PFSK-1 (cell line): ENCODE results near the gene MYO7A.

Experiments
- FOXP2 ChIP-seq: optimal IDR thresholded peaks from 2 replicates; pipeline ENCODE3; 2011; ENCODE audit warnings: borderline replicate concordance, control low read depth, inconsistent platforms; ENCODE audit not compliant: insufficient read depth; ENCODE audit errors: extremely low read length, extremely low read depth
- POLR2AphosphoS5 ChIP-seq: IDR thresholded peaks from 2 replicates; pipeline ENCODE4 v1.6.1; 2012; ENCODE audit warnings: low read depth, mild to moderate bottlenecking, control low read depth, low read length, moderate library complexity
- REST ChIP-seq, 2 experiments: IDR thresholded peaks; 2 replicates each; pipeline versions ENCODE4 v1.6.1 to v1.8.0; 2011 to 2012; ENCODE audit warnings: low read depth in 2 of 2, low read length in 2 of 2, control low read depth in 1 of 2, inconsistent platforms in 1 of 2, mild to moderate bottlenecking in 1 of 2, moderate library complexity in 1 of 2; ENCODE audit not compliant: insufficient read depth in 1 of 2
- SIN3A ChIP-seq: IDR thresholded peaks from 2 replicates; pipeline ENCODE4 v1.6.1; 2012; ENCODE audit warnings: mild to moderate bottlenecking, low read length, moderate library complexity, borderline replicate concordance; ENCODE audit not compliant: insufficient read depth
- TAF1 ChIP-seq: IDR thresholded peaks from 2 replicates; pipeline ENCODE4 v1.6.1; 2012; ENCODE audit warnings: low read length, control low read depth, borderline replicate concordance; ENCODE audit not compliant: insufficient read depth

MYO7A gene

DNA sequence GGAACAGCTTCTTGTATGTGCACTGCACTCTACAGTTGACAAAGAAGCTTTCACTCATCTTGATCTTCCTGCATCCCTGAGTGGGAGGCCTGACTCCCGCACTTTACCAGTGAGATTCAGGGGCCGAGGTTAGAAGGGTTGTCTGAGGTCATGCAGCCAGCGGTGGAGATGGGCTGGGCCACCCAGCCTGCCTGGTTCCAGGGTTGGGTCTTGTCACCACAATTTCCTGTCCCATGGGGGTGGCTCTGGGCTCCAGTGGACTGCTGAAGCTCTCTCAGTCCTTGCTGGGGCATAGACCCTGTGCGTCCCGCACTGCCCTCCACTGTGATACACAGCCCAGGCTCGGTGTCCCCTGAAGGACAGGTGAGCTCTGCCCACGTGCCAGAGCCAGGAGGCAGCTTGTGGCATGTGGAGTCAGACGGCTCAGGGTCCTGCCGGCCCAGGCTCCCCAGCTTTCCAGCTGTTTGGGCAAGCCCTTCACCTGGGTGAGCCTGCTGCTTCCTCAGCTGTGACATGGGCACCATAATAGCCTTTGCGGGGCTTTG, 6.9 kb upstream of the MYO7A start:
- TF ChIP-seq SIN3A = no peak
- no peak for TF ChIP-seq TAF1
- no peak for TF ChIP-seq REST (IDR thresholded peaks at IDR 0.05; ENCODE audit: insufficient read depth in 1 of 2, low read depth in 2 of 2, low read length in 2 of 2)
- no peak for TF ChIP-seq FOXP2
- TF ChIP-seq POLR2AphosphoS5 = no peak

DNA sequence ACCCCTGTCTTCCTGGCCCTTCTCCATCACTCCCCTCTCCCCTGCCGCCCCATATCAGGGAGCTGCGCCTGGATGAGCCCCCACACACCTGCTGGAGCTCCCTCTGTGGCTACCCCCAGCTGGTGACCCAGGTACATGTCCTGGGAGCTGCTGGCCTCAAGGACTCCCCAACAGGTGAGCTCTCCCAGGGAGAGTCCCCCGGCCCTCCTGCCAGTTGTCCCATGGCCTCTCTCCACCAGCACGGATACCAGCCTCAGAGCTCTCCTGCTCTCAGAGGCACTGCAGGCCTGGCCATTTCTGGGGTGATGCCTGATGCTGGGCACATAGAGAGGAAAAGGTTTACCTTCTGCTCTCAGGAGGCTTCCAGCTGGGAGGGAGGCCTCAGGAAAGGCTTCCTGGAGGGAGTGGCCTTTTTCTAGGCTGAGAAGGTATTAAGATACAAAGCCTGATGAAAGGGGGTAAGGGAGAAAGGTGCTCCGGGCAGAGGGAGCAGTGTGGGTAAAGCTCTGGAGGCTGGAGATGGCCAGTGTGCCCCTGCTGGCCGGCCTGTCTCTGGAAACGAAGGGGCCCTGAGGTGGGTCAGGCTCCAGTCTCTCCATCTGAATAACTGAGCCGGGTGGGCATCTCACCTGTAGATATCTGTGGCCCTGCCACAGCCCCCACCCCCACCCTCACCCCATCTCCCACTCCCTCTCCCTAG, 6.0 kb upstream of the MYO7A start:
- no peak for TF ChIP-seq POLR2AphosphoS5
- no peak for TF ChIP-seq REST (IDR thresholded peaks at IDR 0.05; ENCODE audit: insufficient read depth in 1 of 2, low read depth in 2 of 2, low read length in 2 of 2)
- no peak for TF ChIP-seq TAF1
- TF ChIP-seq FOXP2 = no peak
- no peak for TF ChIP-seq SIN3A

DNA sequence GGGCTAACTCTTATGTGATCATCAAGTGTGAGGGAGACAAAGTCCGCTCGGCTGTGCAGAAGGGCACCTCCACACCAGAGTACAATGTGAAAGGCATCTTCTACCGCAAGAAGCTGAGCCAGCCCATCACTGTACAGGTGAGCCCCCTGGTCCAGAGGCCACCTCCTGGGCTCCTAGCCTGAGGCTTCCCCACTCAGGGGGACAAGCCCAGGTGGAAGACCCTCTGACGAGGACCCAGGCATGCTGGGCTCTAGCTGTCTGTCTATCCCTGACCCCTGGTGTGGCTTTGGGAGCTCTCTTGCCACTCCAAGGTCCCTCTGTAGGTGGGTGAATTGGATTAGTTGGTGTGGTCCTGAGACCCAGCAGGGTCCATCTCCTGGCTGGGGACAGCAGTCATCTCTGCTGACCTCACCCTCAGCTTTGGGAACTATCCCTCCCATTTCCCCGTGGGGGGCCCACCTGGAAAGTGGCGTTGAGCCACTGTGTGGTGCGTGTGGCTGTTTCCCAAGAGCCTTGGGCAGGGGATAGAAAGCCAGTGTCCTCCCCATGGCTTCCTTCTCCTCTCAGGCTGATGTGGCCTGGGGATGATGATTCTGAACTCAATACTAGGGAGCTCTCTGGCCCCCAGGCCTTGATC, 5.4 kb upstream of the MYO7A start:
- TF ChIP-seq TAF1 = no peak
- no peak for TF ChIP-seq REST (IDR thresholded peaks at IDR 0.05; ENCODE audit: insufficient read depth in 1 of 2, low read depth in 2 of 2, low read length in 2 of 2)
- TF ChIP-seq SIN3A = no peak
- no peak for TF ChIP-seq FOXP2
- no peak for TF ChIP-seq POLR2AphosphoS5

- no peak for TF ChIP-seq REST (IDR thresholded peaks at IDR 0.05; ENCODE audit: insufficient read depth in 1 of 2, low read depth in 2 of 2, low read length in 2 of 2)
- no peak for TF ChIP-seq TAF1
- TF ChIP-seq FOXP2 = no peak
- TF ChIP-seq POLR2AphosphoS5 = no peak
- TF ChIP-seq SIN3A = no peak
Observed at GRCh38 chr11:77123591-77123990, 4.5 kb upstream of the MYO7A start.
